Epithelial cell of proximal tubule (primary cell): Measurements from ENCODE around the gene IFITM10. TPM values are rescaled to one million over a fixed set of nuclear protein-coding genes. Genes with fewer than 3 reads are reported as not detected.
A peak's percentile ranks its signal among the peaks of the same experiment; 100 is the strongest.

ENCODE experiments used
- DNase-seq: peaks from one replicate; pipeline ENCODE4 v3.0.0-alpha.2; 2011; ENCODE audit warnings: low read depth
- H3K4me3 ChIP-seq: 2 replicates; pipeline ENCODE4 v1.5.1; 2011; ENCODE audit warnings: low read depth, mild to moderate bottlenecking, low read length
- total RNA-seq: library from RNA; depleted of rRNA; stranded (reverse); fragments of >200 nt; gene quantifications from 2 replicates; pipeline ENCODE4 v1.2.3, GENCODE V29; 2015
- TF ChIP-seq, protein P1 (sequence below): conservative IDR thresholded peaks from 2 replicates; pipeline ENCODE4 v1.5.1; 2012; ENCODE audit warnings: low read depth, mild to moderate bottlenecking, low read length

Gene IFITM10
- total RNA-seq, 1 donor from 2014 or later = not detected

GRCh38 chr11:1753229-1753928 lies 3.0 kb upstream of the IFITM10 start:
- no peak overlapping the region for H3K4me3 ChIP-seq
- DNase-seq = no peak
- TF ChIP-seq, protein P1, sequence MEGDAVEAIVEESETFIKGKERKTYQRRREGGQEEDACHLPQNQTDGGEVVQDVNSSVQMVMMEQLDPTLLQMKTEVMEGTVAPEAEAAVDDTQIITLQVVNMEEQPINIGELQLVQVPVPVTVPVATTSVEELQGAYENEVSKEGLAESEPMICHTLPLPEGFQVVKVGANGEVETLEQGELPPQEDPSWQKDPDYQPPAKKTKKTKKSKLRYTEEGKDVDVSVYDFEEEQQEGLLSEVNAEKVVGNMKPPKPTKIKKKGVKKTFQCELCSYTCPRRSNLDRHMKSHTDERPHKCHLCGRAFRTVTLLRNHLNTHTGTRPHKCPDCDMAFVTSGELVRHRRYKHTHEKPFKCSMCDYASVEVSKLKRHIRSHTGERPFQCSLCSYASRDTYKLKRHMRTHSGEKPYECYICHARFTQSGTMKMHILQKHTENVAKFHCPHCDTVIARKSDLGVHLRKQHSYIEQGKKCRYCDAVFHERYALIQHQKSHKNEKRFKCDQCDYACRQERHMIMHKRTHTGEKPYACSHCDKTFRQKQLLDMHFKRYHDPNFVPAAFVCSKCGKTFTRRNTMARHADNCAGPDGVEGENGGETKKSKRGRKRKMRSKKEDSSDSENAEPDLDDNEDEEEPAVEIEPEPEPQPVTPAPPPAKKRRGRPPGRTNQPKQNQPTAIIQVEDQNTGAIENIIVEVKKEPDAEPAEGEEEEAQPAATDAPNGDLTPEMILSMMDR = no peak

DNA sequence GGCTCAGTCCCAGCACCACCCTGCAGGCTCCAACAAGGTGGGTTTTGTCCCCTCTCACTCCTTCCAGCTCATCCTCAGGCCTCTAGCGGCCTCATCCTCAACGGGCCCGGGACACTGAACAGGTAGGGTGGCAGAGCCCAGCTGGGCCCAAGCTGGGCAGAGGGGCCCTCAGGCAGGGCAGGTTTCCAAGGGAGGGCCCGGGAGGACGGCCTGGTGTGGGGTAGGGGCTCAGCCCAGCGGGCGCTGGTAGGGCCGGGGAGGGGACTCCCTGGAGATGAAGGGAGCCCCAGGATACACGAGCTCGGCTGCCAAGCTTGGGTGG lies 2.5 kb upstream of the IFITM10 start:
- no peak for DNase-seq
- no peak overlapping the region for H3K4me3 ChIP-seq
- TF ChIP-seq, protein P1 = no peak

DNA sequence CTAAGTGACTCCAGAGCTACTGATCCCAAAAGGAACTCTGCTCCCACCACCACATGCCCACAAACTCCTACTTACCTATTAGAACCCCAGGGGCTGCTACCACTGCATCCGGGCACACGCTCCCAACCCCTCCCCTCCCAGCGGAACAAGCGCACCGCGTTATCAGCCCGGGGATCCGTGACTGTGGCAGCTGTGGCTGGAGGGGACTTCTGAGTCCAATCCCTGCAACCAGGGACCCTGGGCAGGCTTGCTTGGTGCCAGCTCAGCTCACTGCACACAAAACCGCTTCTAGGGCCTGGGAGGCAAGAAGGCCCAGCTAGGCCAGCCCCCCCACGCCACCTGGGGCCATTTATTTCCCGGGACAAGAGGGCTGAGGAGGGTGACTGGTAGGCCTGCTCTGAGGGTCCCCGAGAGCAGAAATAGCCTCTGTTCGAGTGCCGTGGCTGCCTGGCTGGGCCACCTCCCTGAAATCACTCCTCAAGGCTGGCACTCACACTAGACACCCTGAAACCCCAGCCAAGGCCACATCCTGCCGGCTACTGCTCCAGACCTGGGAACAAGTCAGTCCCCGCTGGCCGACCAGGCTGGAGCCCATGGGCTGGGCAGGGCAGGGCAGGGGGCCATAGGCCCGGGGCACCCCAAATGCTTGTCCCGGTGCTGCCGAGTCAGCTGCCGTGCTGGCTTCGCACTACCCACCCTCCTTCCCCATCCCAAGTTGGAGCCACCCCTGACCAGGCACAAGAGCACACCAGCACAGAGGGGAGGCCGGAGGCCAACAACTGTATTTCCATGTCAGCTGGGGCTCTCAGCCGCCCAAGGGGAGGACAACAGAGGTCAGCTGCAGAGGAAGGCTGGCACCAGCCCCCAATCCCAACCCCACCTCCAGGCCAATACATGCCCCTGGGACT lies 1.9 kb upstream of the IFITM10 start:
- TF ChIP-seq, protein P1 = no peak
- no peak for DNase-seq
- H3K4me3 ChIP-seq = no peak overlapping the region

- TF ChIP-seq, protein P1 = no peak
- no peak overlapping the region for H3K4me3 ChIP-seq
- no peak for DNase-seq
Observed at GRCh38 chr11:1751531-1751921, 1.1 kb upstream of the IFITM10 start.

- TF ChIP-seq, protein P1 = no peak
- no peak for DNase-seq
- no peak overlapping the region for H3K4me3 ChIP-seq
Observed at GRCh38 chr11:1750840-1751530, 590 bp upstream of the IFITM10 start.

DNA sequence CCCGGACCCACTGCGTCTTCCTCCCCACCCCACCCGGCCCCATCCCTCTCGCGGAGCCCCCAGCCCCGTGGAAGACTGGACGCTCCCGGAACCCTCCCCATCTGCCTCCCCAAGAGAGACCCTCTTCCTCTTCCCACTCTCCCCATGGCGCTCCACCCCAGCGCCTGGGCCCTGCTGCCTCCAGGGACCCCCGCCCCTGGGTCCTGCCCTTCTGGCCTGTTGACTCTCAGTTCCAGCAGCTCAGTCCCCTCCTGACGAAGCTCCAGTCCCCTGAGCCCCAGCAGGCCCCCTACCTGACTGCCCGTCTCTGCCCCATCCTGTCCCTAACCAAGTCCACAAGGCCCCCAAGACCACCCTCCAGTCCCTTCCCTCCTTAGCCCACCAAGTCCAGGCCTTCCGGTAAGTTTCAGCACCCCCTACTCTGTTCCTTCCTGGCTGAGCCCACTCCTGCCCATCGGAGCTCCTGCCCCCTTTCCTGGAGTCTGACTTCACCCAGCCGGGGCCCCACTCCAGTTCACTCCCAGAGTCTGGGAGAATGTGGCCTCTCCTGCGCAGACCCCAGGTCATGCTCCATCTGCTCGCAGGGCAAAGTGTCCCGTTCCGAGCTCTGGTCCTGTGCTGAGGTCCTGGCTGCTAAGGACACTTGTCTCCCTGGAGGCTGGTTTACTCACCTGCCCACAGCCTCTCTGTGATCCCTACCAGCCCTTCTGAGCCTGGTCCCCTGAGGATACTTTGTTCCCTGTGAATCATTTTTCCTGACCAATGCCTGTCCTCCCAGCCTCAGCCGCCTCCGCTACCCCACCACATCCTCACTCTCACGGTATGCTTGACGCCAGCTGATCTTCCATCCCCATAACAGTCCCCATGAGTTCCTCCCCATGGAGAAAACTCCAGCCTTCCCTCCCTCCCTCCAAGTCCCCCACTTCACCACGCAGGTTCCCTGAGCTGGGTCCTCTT lies 722 bp downstream of the IFITM10 start:
- TF ChIP-seq, protein P1 = no peak
- H3K4me3 ChIP-seq = peak overlapping the region; percentile 44
- peak; percentile 23 for DNase-seq
